SK-N-MC (cell line): Measurements from ENCODE around the gene ARHGAP26.
A peak's percentile ranks its signal among the peaks of the same experiment; 100 is the strongest.

ENCODE experiments used
- DNase-seq: peaks from one replicate; pipeline ENCODE4 v3.0.0-alpha.2; 2011; ENCODE audit warnings: low read depth, low spot score
- H3K27ac ChIP-seq: fragments of 200-600 bp; sonication (generic); 2 replicates; pipeline ENCODE4 v1.5.1; 2016; ENCODE audit warnings: mixed run types
- H3K36me3 ChIP-seq: fragments of 200-600 bp; sonication (generic); 2 replicates; pipeline ENCODE4 v1.6.1; 2017; ENCODE audit warnings: antibody characterized with exemption, low read length, mixed read lengths; ENCODE audit not compliant: insufficient read depth
- H3K4me3 ChIP-seq: fragments of 200-600 bp; sonication (generic); 2 replicates; pipeline ENCODE4 v1.5.1; 2016
- H3K9ac ChIP-seq: fragments of 200-600 bp; sonication (generic); 2 replicates; pipeline ENCODE4 v1.8.0; 2017; ENCODE audit warnings: mixed run types, mixed read lengths; ENCODE audit not compliant: insufficient read length
- H3K9me3 ChIP-seq: fragments of 200-600 bp; sonication (generic); 2 replicates; pipeline ENCODE4 v1.6.1; 2017; ENCODE audit warnings: low read depth, mild to moderate bottlenecking, antibody characterized with exemption, low read length, moderate library complexity, mixed read lengths
- EZH2 ChIP-seq: fragments of 200-600 bp; sonication (generic); IDR thresholded peaks from one replicate; pipeline ENCODE4 v1.6.1; 2017; ENCODE audit warnings: antibody characterized with exemption
- FOXP2 ChIP-seq: optimal IDR thresholded peaks from 2 replicates; pipeline ENCODE3; 2011; ENCODE audit warnings: mild to moderate bottlenecking, moderate library complexity; ENCODE audit not compliant: insufficient read depth; ENCODE audit errors: extremely low read length, control extremely low read depth
- POLR2AphosphoS5 ChIP-seq: IDR thresholded peaks from 2 replicates; pipeline ENCODE4 v1.6.1; 2012; ENCODE audit warnings: mild to moderate bottlenecking, low read depth, low read length, borderline replicate concordance

ARHGAP26 gene

DNA sequence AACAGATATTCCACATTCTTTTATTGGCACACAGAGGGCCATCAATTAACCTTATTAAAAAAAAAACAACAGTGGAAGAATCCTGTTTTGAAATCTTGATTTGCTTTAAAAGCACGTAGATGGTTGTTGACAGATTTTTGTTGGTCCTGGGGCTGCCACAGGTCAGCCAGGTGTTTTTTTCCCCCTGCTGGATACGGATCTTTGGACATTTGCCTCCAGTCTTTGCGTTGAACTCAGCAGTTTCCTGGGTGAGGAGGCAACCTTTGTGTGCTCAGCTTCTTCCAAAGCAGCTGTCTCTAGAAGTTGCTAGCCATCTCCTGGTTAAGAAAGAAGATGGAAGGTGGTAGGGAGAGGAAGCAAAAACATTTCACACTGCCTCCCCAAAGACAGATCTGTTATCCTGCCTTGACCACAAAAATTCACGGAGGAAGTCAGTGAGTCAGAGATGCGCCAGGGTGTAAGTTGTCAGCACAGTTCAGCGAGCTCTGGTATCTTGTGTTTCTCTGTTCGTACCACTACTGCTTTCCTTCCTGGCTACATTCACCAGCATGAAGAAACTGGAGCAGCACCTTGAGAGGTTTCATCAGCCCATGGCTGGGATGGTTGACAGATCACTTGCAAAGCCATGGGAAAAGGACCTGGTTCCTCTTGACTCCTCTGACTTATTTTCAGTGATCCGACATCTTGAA is 207.3 kb downstream of the ARHGAP26 start:
- Histone ChIP-seq H3K4me3 (no peak overlapping the region), H3K9ac (no peak overlapping the region), H3K36me3 (no peaks in the 10 kb centered on the region), H3K27ac (no peak overlapping the region), H3K9me3 (no peaks in the 10 kb centered on the region)
- TF ChIP-seq FOXP2 = no peak
- TF ChIP-seq POLR2AphosphoS5 = no peak
- TF ChIP-seq EZH2 = no peak
- no peak for DNase-seq

GRCh38 chr5:142978252-142978651 is 208.1 kb downstream of the ARHGAP26 start:
- Histone ChIP-seq H3K9ac (no peak overlapping the region), H3K36me3 (no peaks in the 10 kb centered on the region), H3K27ac (no peak overlapping the region), H3K9me3 (no peaks in the 10 kb centered on the region), H3K4me3 (no peak overlapping the region)
- DNase-seq = no peak
- TF ChIP-seq EZH2 (no peak), FOXP2 (no peak), POLR2AphosphoS5 (no peak)

DNA sequence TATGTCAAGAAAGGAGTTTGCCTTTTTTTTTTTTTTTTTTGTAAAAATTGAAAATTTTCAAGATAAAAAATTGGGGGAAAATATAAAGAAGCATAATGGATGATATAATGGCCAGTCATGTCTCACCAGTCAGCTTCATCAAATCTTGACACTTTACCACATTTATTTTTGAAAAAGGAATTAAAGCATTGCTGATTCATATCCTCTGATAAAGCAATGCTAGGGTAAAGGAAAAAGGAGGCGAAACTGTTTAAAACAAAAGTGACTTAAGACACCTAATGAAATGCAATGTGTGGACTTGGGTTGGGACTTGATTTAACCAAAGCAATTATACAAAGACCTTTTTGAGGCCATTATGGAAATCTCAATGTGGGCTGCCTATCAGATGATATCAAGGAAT is 208.5 kb downstream of the ARHGAP26 start:
- no peaks in the 10 kb centered on the region for H3K9me3 ChIP-seq
- no peak overlapping the region for H3K27ac ChIP-seq
- no peak overlapping the region for H3K9ac ChIP-seq
- no peak for TF ChIP-seq FOXP2
- TF ChIP-seq EZH2 = no peak
- TF ChIP-seq POLR2AphosphoS5 = no peak
- no peak overlapping the region for H3K4me3 ChIP-seq
- no peak for DNase-seq
- H3K36me3 ChIP-seq = no peaks in the 10 kb centered on the region

GRCh38 chr5:142979636-142980035 is 209.5 kb downstream of the ARHGAP26 start:
- TF ChIP-seq EZH2 = no peak
- TF ChIP-seq POLR2AphosphoS5 = no peak
- no peak for TF ChIP-seq FOXP2
- no peak for DNase-seq
- Histone ChIP-seq H3K9ac (no peak overlapping the region), H3K9me3 (no peaks in the 10 kb centered on the region), H3K36me3 (no peaks in the 10 kb centered on the region), H3K4me3 (no peak overlapping the region), H3K27ac (no peak overlapping the region)

- Histone ChIP-seq H3K4me3 (peak overlapping the region; percentile 37), H3K27ac (peak overlapping the region; percentile 82), H3K9me3 (no peaks in the 10 kb centered on the region), H3K36me3 (no peaks in the 10 kb centered on the region), H3K9ac (no peak overlapping the region)
- TF ChIP-seq EZH2 (no peak), POLR2AphosphoS5 (no peak), FOXP2 (no peak)
- DNase-seq = no peak
Measured at GRCh38 chr5:142981475-142981874, 211.3 kb downstream of the ARHGAP26 start.

GRCh38 chr5:142981886-142982820 is 212.0 kb downstream of the ARHGAP26 start:
- Histone ChIP-seq H3K4me3 (peak overlapping the region; percentile 37), H3K36me3 (no peaks in the 10 kb centered on the region), H3K27ac (peak overlapping the region; percentile 82), H3K9me3 (no peaks in the 10 kb centered on the region), H3K9ac (no peak overlapping the region)
- TF ChIP-seq POLR2AphosphoS5 (no peak), EZH2 (no peak)
- DNase-seq = no peak

DNA sequence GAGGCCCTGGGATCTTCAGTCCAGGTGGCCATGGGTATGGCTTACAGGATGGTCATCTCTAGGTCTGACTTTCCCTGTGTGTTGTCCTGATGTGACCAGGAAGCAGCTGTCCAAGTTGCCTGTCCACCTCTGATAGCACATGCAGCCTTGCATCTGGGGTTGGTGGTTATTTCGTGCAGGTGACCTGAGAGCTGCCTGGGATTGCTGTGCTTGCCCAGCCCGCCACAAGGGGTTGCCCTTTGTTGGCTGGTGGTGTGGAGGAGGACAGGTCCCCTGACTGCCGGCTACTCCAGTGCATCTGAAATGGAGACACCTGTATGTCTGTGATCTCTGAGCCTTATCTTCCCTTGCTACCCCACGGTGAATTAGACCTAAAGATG is 212.6 kb downstream of the ARHGAP26 start:
- no peak for DNase-seq
- H3K27ac ChIP-seq = no peak overlapping the region
- H3K9me3 ChIP-seq = no peaks in the 10 kb centered on the region
- H3K9ac ChIP-seq = no peak overlapping the region
- H3K4me3 ChIP-seq = no peak overlapping the region
- TF ChIP-seq EZH2 (no peak), POLR2AphosphoS5 (no peak), FOXP2 (no peak)
- H3K36me3 ChIP-seq = no peaks in the 10 kb centered on the region

- Histone ChIP-seq H3K4me3 (no peak overlapping the region), H3K9me3 (no peaks in the 10 kb centered on the region), H3K36me3 (no peaks in the 10 kb centered on the region), H3K27ac (no peak overlapping the region), H3K9ac (no peak overlapping the region)
- no peak for DNase-seq
- TF ChIP-seq EZH2 (no peak), POLR2AphosphoS5 (no peak), FOXP2 (no peak)
Measured at GRCh38 chr5:142984011-142984410, 213.8 kb downstream of the ARHGAP26 start.
